Endometrial microvascular endothelial cells (primary cell): ENCODE measurements around the gene JUN. TPM values are rescaled to one million over a fixed set of nuclear protein-coding genes. Genes with fewer than 3 reads are reported as not detected.

Source experiments
- in situ Hi-C: cut with HindIII; loops from 2 replicates; pipeline ENCODE4 v1.10.0; 2017; ENCODE audit warnings: low sequenced_read_pairs, low pct_unique_long_range_greater_than_20kb; ENCODE audit errors: inconsistent ontology term
- total RNA-seq: library from RNA; depleted of rRNA; stranded (reverse); fragments of >200 nt; gene quantifications from one replicate; pipeline ENCODE4 v1.2.3, GENCODE V29; 2015; ENCODE audit errors: inconsistent ontology term

Gene JUN
- total RNA-seq, 1 donor from 2014 or later: 117 TPM

GRCh38 chr1:58768191-58768731, 15.6 kb downstream of the JUN start:
- in situ Hi-C loops: no loop called here

- in situ Hi-C loops: no loop called here
Observed at GRCh38 chr1:58767143-58767542, 16.7 kb downstream of the JUN start.

GRCh38 chr1:58765441-58765840, 18.4 kb downstream of the JUN start:
- in situ Hi-C loops: no loop called here

GRCh38 chr1:58765006-58765405, 18.8 kb downstream of the JUN start:
- in situ Hi-C loops: no loop called here

DNA sequence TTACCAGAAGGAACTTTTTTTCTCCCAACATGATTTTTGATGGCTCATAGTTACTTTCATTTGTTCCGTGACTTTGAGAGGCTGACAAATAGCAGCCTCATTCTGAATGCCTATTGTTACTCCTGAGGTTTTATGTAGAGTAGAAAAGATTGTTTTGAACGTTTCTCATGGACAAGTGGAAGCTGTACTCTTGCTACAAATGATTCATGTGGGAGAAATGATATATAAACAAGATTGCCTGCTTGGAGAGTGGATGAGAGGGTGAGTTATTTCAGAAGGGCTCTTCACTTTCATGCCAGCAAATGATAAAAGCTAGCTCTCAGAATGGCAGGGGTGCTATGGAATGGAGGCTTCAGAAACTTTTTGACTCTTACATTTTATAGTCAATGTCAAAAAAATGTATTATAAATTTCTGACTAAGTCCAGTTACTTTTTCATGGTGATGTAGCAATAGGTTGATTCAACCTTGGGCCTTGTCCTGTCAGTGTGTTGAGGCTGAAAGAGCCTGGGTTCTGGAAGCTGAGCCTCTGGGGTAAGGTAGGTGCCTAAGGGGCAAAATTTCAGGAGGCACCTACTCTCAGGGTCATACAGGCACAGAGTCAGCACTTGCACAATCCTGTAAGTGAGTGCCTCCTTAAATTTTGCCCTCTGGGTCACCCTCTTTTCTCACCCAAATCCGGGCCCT, 19.4 kb downstream of the JUN start:
- in situ Hi-C loops: no loop called here

- in situ Hi-C loops: no loop called here
Observed at GRCh38 chr1:58763214-58763613, 20.6 kb downstream of the JUN start.

- in situ Hi-C loops: no loop called here
Observed at GRCh38 chr1:58762806-58763205, 21.0 kb downstream of the JUN start.

DNA sequence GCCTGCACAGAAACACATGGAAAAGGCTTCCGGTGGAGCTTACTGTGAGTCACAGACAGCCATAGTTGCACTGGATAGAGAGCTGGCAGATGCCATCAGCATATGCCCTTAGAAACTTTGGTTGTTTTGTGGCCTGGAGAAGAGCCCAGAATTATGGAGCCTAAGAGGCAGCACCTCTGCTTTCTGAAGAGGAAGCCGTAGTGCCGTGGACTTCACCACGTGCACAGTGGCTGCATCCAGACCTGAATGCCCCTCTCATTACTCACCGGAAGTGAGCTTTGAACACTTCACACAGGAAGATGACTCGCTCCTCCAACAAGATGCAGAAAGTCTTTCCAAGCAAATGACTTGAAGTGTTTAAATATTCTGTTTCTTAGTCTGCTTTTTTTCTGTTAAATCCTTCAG, 28.4 kb downstream of the JUN start:
- in situ Hi-C loops: no loop called here

GRCh38 chr1:58754683-58755467, 29.0 kb downstream of the JUN start:
- in situ Hi-C loops: no loop called here

GRCh38 chr1:58754073-58754613, 29.7 kb downstream of the JUN start:
- in situ Hi-C loops: no loop called here

- in situ Hi-C loops: no loop called here
Observed at GRCh38 chr1:58753431-58753866, 30.4 kb downstream of the JUN start.

- in situ Hi-C loops: no loop called here
Observed at GRCh38 chr1:58749646-58750045, 34.2 kb downstream of the JUN start.

GRCh38 chr1:58748666-58749065, 35.2 kb downstream of the JUN start:
- in situ Hi-C loops: no loop called here

DNA sequence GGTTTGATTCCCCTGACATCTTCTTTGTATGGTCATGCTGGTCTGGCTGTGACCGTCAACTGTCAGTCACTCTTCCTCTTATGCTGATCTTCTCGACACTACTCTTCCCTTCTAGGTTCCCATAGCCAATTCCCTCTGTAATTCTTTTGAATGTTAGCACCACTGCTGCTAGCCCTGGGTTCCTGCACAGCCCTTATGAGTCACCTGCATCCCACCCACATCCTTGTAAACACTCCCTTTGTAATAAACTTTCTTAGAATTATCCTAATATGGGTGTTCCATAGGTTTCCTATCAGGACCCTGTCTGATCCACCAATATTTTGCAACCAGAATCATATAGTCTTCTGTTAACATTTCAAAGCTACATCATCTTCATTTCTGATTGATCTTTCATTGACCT, 37.1 kb downstream of the JUN start:
- in situ Hi-C loops: no loop called here

DNA sequence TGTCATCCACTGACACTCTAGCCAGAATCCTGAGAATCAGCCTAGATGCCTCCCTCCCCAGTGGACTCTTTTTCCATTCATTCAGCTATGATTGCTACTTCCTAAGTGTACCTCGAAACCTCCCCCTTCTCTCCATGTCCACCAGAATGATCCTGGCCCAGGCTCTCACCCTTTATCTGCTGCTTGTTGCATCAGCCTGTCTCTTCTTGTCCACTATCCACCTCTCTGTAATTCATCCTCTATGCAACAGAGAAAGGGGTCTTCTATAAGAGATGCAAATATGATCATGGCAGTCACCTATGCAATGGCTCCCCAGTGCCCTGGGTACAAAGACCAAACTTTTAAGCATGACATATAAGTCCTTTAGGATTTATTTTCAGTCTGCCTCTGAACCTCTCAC, 37.7 kb downstream of the JUN start:
- in situ Hi-C loops: no loop called here

DNA sequence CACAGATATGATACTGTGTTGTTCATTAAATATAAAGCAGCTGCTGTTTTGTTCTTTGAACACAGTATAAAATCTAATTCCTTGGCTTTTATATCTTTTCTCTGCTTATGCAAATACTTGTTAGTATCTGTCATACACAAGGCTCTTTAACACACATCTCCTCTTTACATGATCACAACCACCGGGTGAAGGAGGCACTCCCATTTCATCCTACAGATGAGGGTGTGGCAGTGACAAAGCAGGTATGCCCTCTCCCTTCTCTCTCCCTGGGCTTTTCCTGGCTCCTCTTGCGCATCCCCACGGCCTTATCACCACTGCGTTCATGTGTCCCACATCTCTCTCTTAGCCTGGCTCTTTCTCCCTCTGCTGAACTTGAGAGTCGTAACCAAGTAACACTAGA, 38.2 kb downstream of the JUN start:
- in situ Hi-C loops: no loop called here

DNA sequence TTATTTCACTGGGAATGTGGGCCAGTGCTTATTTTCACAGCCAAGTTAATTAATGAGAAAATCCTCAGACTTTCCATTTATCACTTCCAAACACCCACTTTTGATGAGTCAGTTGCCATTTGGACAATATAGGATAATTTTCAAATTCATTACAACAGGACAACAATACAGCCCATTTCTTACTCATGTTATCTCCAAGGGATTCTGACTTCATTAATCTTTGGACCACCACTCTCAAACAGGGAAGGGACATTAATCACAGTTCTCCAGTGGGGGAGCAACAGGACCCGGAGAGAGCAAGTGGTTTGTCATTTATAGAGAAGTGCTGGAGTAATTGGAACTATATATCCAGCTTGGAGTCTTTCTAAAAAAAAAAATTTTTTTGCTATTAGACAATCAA, 38.7 kb downstream of the JUN start:
- in situ Hi-C loops: no loop called here

DNA sequence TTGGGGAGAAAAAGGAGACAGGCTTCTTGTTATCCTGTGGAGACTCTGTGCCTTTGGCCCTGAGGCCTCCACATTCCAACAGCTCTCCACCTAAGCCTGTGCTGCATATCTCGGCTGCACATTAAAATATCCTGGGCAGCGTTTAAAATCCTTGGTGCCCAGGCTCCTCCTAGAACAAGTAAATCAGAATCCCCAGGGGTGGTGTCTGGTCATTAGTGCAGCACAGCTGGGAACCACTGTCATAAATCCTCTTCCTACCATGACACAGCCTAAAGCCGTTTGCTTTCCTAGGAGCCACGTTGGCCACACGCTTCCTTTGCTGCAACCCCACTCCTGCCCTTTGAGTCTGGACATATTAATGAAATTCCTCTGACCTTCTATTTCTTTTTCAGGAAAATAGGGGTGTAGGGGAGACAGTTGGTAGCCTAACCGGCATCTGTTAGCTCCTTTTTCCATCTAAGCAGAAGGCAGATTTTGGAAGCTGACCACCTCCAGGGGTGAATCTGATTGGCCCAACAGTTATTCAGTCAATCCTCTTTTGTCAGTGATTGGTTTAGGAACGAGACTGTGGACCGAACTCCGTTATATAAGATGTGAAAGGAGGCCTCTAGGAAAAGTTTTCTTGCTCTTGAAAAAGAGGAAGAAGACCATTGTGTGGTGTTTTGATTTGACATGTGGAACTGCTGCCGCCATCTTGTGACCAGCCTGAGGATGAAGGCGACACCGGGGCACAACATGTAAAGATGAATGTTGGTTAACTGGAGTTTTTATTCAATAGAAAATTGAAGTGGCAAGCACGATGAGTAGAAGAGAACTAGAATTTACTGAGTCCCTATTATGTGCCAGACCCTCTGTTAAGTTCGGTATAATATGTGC, 41.9 kb downstream of the JUN start:
- in situ Hi-C loops: no loop called here

DNA sequence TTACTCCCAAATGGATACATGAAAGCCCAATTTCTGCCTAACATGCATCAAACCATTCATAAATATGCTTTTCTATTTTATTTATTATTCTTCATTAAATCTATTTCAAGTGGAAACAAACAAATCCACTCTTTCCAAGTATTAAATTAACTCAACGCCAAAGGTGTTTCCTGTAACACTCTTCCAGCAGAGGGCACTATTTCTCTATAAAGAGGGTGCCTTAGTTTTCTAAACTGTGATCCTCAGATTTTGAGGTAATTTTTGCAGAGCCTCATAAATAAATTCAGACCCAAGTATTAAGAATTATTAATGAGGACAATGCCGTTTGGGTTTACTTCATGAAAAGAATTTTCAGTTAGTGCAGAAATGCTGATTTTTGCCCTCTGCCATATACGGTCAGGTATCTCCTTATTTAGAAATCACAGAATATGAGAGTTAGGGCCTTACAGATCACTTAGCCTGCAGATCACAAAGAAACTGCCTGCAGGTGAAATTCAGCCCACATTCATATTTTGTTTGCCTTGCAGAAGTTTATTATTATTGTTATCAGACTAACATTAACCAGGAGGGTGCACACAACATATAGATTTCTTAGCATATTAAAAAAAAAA, 43.9 kb downstream of the JUN start:
- in situ Hi-C loops: no loop called here
